ENCODE results near the gene ARHGEF11.

The ARHGEF11 gene

GRCh38 chr1:156949127-156949526, 96.4 kb downstream of the ARHGEF11 start:
- no peak for DNase-seq (ENCODE audit: low spot score)

- no peak for DNase-seq (ENCODE audit: low spot score)
Measured at GRCh38 chr1:156948708-156949107, 96.8 kb downstream of the ARHGEF11 start.

- no peak for DNase-seq (ENCODE audit: low spot score)
Measured at GRCh38 chr1:156947818-156948525, 97.6 kb downstream of the ARHGEF11 start.

GRCh38 chr1:156947127-156947526, 98.4 kb downstream of the ARHGEF11 start:
- no peak for DNase-seq (ENCODE audit: low spot score)

- no peak for DNase-seq (ENCODE audit: low spot score)
Measured at GRCh38 chr1:156945881-156946661, 99.5 kb downstream of the ARHGEF11 start.

- no peak for DNase-seq (ENCODE audit: low spot score)
Measured at GRCh38 chr1:156944848-156945247, 100.7 kb downstream of the ARHGEF11 start.

GRCh38 chr1:156944268-156944667, 101.3 kb downstream of the ARHGEF11 start:
- no peak for DNase-seq (ENCODE audit: low spot score)

- no peak for DNase-seq (ENCODE audit: low spot score)
Measured at GRCh38 chr1:156943756-156944155, 101.8 kb downstream of the ARHGEF11 start.

- no peak for DNase-seq (ENCODE audit: low spot score)
Measured at GRCh38 chr1:156942576-156942975, 103.0 kb downstream of the ARHGEF11 start.

GRCh38 chr1:156942176-156942575, 103.4 kb downstream of the ARHGEF11 start:
- DNase-seq (ENCODE audit: low spot score), result no peak

GRCh38 chr1:156941675-156942074, 103.9 kb downstream of the ARHGEF11 start:
- DNase-seq (ENCODE audit: low spot score), result no peak

GRCh38 chr1:156939786-156940334, 105.7 kb downstream of the ARHGEF11 start:
- DNase-seq (ENCODE audit: low spot score), result no peak

- no peak for DNase-seq (ENCODE audit: low spot score)
Measured at GRCh38 chr1:156938813-156939212, 106.7 kb downstream of the ARHGEF11 start.

GRCh38 chr1:156937883-156938282, 107.7 kb downstream of the ARHGEF11 start:
- no peak for DNase-seq (ENCODE audit: low spot score)

GRCh38 chr1:156936721-156937220, 108.8 kb downstream of the ARHGEF11 start:
- DNase-seq (ENCODE audit: low spot score), result no peak

GRCh38 chr1:156936191-156936590, 109.4 kb downstream of the ARHGEF11 start:
- DNase-seq (ENCODE audit: low spot score), result no peak

- no peak for DNase-seq (ENCODE audit: low spot score)
Measured at GRCh38 chr1:156935505-156936128, 109.9 kb downstream of the ARHGEF11 start.

- DNase-seq (ENCODE audit: low spot score), result no peak
Measured at GRCh38 chr1:156933136-156933535, 112.4 kb downstream of the ARHGEF11 start.

GRCh38 chr1:156931974-156932710, 113.4 kb downstream of the ARHGEF11 start:
- no peak for DNase-seq (ENCODE audit: low spot score)

GRCh38 chr1:156931211-156931952, 114.2 kb downstream of the ARHGEF11 start:
- no peak for DNase-seq (ENCODE audit: low spot score)

- DNase-seq (ENCODE audit: low spot score), result no peak
Measured at GRCh38 chr1:156930483-156930882, 115.1 kb downstream of the ARHGEF11 start.
